NCI-H187 treated with DMSO at 0.1 percent for 48 hours (cell line): ENCODE results near the gene UROS.

ENCODE experiments used
- DNase-seq: peaks from one replicate; lab custom pipeline; 2025; lab: John Stamatoyannopoulos, UW

The UROS gene

DNA sequence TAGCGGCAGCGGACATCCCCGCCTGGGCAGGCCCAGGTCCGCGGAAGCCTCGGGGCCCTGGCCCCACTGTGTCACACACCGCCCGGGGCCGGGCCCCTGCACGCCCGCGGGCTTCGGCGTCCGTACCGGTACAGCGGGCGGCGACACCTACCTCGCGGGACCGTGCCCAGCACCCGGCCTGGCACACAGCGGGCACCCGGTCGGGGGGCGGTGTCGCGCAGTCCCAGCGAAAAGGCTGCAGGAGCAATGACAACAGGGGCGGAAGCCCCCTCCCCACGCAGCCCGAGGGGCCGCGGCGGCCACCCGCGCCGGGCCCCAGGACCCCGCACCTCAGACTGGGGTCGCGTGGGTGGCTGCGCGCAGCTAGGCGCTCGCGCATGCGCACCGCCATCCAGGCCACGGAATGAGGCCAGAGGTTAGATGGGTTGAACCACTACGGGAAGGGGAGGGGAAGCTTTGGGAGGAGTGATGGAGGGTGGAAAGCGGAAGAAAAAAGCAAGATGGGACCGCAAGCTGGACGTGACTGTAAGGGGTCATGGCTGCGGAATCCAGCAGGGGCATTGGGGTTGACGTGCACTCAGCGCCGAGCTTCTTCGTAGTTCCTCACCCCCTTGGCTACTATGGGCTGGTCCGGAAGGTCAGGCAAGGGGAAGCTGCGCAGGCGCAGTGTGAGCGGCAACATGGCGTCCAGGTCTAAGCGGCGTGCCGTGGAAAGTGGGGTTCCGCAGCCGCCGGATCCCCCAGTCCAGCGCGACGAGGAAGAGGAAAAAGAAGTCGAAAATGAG, at the start of gene UROS, which contains the start of gene BCCIP:
Gene UROS (minus strand): TSS at position 381 of the 785 bp plus-strand sequence. CDS start 6,759 bp downstream, outside the sequence.
Gene BCCIP (plus strand): TSS at position 669 of the 785 bp plus-strand sequence. CDS start 12 bp downstream, at position 681.
- peak; percentile 37 for DNase-seq

GRCh38 chr10:125871338-125871737, 48.3 kb upstream of the UROS start:
- no peak for DNase-seq

- no peak for DNase-seq
These were observed 45.4 kb upstream of the UROS start for GRCh38 chr10:125868372-125868975.

DNA sequence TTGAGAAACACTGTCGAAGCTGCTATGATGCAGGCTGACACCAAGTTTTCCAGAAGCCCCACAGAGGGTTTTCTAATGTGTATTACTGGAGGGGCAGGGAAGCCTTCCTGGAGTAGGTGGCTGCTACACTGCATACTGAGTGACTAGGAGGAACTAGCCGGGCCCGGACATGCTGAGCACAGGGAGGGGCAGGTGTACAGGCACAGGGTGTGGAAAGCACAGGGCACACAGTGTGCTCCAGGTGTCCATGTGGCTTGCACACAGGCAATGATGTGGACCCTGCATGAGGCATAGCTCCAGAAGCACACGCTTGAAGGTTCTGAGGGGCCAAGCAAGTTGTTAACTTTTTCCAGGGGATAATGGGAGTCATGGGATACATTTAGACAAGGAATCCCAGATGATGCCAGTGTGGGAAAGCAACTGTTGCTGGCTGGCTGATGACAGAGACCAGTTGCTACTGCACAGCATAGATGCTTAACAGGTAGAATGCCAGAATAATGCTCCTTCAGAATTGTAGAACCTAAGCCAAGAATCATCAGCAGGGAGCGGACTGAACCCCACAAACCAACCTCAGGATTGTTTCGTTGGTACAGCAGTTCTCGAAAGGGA, 43.5 kb upstream of the UROS start:
- DNase-seq = no peak

GRCh38 chr10:125865120-125865519, 42.1 kb upstream of the UROS start:
- DNase-seq = no peak

DNA sequence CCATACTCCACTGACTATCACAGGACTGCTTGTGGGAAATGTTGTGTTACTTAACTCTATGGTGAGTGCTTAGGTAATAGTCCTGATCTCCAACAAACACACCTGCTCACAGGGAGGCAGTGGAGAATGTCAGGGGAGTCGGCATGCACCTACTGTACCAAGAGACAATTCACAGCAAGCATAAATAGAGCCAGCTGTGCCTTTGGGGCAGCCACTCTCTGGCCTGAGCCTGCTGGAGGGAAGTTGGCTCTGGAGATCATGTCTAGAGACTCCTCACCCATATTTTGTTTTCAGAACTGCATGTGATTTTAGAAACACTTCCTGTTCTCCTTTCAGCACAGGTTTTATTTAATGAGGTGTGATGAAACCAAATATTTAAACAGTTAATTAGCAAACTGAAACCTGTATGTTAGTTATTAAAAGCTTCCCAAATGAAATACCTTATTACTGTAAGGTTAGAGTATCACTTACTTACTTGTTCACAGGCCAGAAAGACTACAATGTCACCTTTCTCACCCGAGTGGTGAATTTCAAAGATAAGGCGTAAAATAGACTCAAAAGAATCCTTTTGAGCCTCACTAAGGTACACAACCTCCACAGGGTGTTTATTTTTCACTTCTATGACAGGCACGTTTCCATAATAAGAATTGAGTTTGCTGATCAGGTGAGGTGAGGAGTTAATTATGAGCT, 36.2 kb upstream of the UROS start:
- DNase-seq = no peak

DNA sequence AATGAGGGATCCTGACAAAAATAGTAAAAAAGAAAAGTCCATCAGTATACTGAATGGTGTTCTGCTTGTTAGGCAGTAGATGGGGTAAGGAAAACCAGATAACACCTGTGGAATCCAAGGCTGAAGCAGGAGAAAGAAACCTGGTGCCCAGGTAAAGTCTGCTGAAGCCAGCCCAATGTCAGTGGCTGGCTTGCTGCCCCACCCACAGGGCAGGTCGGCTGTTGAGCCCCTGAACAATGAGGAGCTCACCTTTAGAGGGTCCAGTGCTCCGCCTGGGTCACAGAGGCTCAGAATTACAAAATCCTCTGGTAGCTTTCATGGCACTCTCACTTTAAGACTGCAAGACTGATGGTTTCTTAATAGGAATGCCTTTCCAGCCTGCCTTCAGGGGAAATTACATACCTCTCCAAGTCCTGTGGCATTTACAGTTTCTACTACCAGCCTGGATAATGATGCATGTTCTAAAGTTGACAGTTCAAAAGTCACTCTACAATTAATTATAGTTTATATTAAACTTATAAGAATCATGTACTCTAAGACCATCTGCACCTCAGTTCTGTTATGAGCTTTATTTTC, 34.2 kb upstream of the UROS start:
- DNase-seq = no peak

DNA sequence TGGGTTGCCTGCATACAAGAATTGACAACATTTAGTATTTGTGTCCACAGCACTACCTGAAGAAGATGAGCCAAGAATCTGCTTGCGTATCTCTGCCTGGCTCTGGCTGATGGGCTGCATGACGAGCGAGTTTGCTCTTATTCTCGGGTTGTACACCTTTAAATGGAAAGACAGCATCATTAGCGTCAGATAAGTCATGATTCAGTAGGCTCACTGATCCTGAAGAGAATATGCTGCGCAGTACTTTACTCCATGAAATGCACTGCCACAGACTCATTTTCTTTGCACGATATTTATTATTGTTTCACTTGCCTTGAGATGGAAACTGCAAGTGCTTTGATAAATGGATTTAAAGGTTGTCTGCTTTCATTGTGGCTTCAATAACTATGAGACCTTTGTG, 29.4 kb upstream of the UROS start:
- no peak for DNase-seq

GRCh38 chr10:125850766-125851731, 28.0 kb upstream of the UROS start:
- DNase-seq = no peak

GRCh38 chr10:125849448-125849847, 26.4 kb upstream of the UROS start:
- DNase-seq = no peak

- DNase-seq = no peak
These were observed 25.8 kb upstream of the UROS start for GRCh38 chr10:125848857-125849256.

DNA sequence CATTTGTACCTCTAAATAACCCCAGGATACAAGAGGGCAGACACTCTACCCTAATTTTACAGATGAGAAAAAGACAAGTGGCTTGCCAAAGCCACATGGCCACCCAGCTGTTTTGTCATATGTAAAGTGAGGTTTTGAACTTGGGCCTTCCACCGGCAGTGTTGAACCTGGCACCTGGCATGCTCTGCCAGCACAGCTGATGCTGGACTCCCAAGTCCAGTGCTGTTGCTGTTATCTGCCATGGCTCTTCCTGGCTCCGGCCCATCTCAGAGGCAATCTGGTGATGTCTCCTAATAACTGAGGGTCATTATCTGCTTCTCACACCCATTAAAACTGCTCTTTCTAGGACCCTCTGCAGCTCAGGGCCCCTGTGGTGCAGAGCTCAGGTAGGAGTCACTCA, 25.3 kb upstream of the UROS start:
- DNase-seq = no peak

DNA sequence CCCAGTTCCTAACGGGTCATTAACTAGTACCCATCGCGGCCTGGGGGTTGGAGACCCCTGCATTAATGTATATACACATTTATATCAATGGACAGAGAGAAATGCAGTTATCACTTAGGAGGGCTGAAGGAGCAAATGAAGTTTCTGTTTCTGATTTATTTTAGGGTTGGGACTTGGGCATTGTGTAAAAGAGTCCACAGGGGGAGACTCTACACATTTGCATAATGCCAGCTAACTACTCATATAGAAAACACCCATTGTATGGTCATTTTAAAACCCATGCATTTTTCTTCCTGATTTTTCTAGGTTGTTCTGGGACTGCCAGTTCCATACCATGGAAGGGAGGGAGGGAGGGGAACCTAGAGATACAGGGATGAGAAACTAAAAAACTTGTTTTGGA, 23.8 kb upstream of the UROS start:
- DNase-seq = no peak

DNA sequence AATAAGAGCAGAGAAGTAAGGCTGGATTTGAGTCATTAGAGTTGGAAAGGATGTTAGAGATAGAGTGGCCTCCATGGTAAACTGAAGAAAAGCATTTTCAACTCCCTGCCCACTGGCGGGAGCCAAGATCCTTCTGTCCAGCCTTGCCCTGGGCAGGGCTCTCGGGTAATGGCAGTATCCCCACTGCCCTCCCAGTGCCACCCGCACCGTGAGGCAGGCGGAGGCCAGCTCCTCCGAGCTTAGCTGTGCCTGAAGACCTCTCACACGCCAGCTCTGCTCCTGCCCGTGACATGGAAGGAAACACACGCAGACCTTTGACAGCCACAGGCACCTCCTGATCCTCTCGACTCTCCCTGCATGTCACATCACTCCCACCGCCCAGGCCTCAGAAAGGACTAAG, 22.6 kb upstream of the UROS start:
- no peak for DNase-seq

DNA sequence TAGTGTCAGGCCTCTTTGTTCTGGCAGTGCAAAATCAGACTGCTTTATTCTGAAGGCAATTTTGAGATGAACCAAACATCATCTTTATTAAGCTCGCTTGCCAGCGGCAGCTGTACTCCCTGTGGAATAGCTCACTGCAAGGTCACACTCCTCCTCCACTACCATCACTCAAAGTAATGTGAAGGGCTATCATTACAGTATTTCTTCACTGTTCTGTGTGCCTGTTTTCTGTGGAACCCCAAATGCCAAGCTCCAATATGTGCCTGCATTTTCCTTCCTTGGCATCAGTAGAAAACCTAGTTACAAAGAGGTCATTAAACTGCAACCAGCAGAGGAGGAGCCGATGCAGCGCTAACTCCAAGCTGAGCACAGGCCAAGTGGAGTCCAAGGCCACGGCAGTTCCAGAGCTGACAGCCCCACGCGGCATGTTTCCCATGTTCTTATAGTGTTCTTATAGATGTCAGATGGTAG, 21.7 kb upstream of the UROS start:
- no peak for DNase-seq

GRCh38 chr10:125843603-125844329, 20.7 kb upstream of the UROS start:
- DNase-seq = no peak

- no peak for DNase-seq
These were observed 17.9 kb upstream of the UROS start for GRCh38 chr10:125840955-125841354.

DNA sequence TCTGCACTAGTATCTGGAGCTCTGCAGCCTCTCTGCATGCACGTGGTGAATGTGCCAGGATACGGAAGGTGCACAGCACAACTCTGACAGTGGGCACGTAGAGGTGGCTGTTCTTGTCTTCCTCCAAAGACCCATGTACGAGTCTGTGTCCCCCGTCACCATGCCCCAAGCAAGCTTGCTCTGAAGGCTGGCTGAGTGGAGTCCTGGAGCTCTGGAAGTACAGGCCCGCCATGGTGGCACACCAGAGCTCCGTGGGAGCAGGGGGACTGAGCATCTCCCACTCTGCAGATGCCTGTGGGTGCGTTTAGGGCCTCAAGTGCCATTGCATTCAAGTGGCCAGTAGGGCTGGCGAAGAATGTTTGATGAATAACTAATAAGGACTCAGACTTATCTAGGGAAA, 17.3 kb upstream of the UROS start:
- DNase-seq = no peak

DNA sequence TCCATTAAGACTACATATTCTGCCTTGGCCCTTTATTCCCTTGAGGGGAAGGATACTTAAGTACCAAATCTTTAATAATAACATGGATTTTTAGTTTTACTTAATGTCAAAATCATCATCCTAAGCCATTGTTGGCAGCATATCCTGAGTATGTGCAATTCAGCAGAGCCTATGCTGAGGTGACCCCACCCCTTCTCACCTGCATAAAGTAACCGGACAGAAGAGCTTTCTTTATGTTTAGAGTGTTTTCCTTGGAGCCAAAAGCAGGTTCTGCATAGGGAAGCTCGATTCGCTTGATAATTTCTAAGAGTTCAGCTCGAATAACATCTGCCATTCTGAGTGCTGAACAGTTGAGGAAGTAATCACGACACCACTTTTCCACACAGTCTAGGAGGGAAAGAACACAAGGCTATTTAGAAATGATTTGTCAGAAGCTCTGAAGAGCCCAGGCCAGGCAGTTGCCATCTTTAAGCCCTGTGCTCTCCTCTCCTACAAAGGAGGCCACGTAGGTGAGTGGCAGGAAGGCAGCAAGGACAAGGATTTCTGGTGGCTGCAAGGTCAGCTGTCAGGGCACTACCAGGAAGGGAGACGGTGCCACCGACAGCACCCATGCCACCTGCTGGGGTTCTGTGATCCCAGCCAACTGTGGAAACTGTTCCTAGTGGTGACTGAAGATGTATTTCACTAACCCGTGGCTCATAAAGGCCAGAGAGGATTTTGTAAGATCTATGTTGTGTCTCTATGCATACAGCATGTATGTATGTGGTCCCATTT, 15.9 kb upstream of the UROS start:
- DNase-seq = peak; percentile 9
